GM12878 (cell line): Measurements from ENCODE around the gene FASTK. TPM values are rescaled to one million over a fixed set of nuclear protein-coding genes. Genes with fewer than 3 reads are reported as not detected.

ENCODE experiments used
- ATAC-seq: fragments of 200-7000 bp; cut with Tn5 transposase; 3 replicates; pipeline ENCODE4 v1.9.1; 2020; ENCODE audit warnings: mild to moderate bottlenecking, moderate library complexity
- BruUV-seq: library from RNA; stranded (reverse); fragments of 400-500 nt; replicated peaks from 2 replicates; lab custom pipeline; 2021; lab: Mats Ljungman, UMichigan
- CTCF ChIA-PET: fragments of 300-600 bp; sonication (Branson Sonifier 250); formaldehyde crosslinking; extraction: SDS; loops from one replicate; lab custom pipeline; 2021; ENCODE audit warnings: inconsistent platforms; lab: Yijun Ruan, JAX
- POLR2A ChIA-PET: fragments of 350-600 bp; formaldehyde crosslinking; extraction: SDS; loops from one replicate; lab custom pipeline; 2021; ENCODE audit warnings: inconsistent platforms; lab: Charles Lee
- RAD21 ChIA-PET: fragments of 300-600 bp; sonication (Branson Sonifier 250); formaldehyde crosslinking; loops from one replicate; lab custom pipeline; 2023; ENCODE audit warnings: antibody characterized with exemption; ENCODE audit not compliant: unreplicated experiment; lab: Charles Lee
- SMC1A ChIA-PET: fragments of 300-600 bp; sonication (Branson Sonifier 250); formaldehyde crosslinking; loops from one replicate; lab custom pipeline; 2023; ENCODE audit not compliant: unreplicated experiment, uncharacterized antibody; lab: Charles Lee
- DNase-seq: peaks from one replicate; pipeline ENCODE4 v3.0.0-alpha.2; 2011; ENCODE audit warnings: low read depth, low spot score
- FAIRE-seq: peaks from 3 replicates; lab custom pipeline; 2011; peaks lifted over from hg19 to GRCh38; lab: Jason Lieb, UNC
- H2AFZ ChIP-seq: 2 replicates; pipeline ENCODE4 v1.6.0; 2011; ENCODE audit warnings: low read depth, low read length, control low read depth; ENCODE audit not compliant: control insufficient read depth
- H3K27ac ChIP-seq: 2 replicates; pipeline ENCODE4 v1.5.1; 2011; ENCODE audit warnings: control low read depth; ENCODE audit not compliant: control insufficient read depth, insufficient read depth
- H3K27me3 ChIP-seq, 2 experiments: replicated peaks in 1 of 2; 2 replicates each; pipeline versions ENCODE4 v1.6.0 to v1.6.1; 2011; ENCODE audit warnings: low read length in 1 of 2; ENCODE audit not compliant: control insufficient read depth in 2 of 2, insufficient read depth in 2 of 2
- H3K36me3 ChIP-seq, 2 experiments: 2 replicates each; pipeline ENCODE4 v1.5.1; 2011; ENCODE audit warnings: low read length in 1 of 2; ENCODE audit not compliant: control insufficient read depth in 2 of 2, insufficient read depth in 2 of 2
- H3K4me1 ChIP-seq: 2 replicates; pipeline ENCODE4 v1.6.1; 2011; ENCODE audit warnings: mild to moderate bottlenecking, low read length, moderate library complexity, mixed read lengths; ENCODE audit not compliant: control insufficient read depth, insufficient read depth
- H3K4me2 ChIP-seq: 2 replicates; pipeline ENCODE4 v1.6.0; 2011; ENCODE audit warnings: control low read depth; ENCODE audit not compliant: control insufficient read depth, insufficient read depth
- H3K4me3 ChIP-seq: fragments of 200-600 bp; sonication (generic); 2 replicates; pipeline ENCODE4 v1.5.1; 2016
- H3K79me2 ChIP-seq: 2 replicates; pipeline ENCODE4 v1.6.0; 2011; ENCODE audit warnings: low read length; ENCODE audit not compliant: control insufficient read depth, insufficient read depth
- H3K9ac ChIP-seq: 2 replicates; pipeline ENCODE4 v1.8.0; 2011; ENCODE audit warnings: low read length, control low read depth, mixed read lengths; ENCODE audit not compliant: control insufficient read depth, insufficient read depth
- H3K9me3 ChIP-seq: replicated peaks from 3 replicates; pipeline ENCODE4 v1.5.1; 2011; ENCODE audit warnings: mild to moderate bottlenecking, low read length; ENCODE audit not compliant: control insufficient read depth, insufficient read depth
- H4K20me1 ChIP-seq: 2 replicates; pipeline ENCODE4 v1.6.0; 2011; ENCODE audit not compliant: control insufficient read depth, insufficient read depth
- BCLAF1 ChIP-seq: fragments of 450-650 bp; IDR thresholded peaks from 2 replicates; pipeline ENCODE4 v1.6.1; 2017; ENCODE audit warnings: antibody characterized with exemption, mild to moderate bottlenecking, moderate library complexity
- CBFB ChIP-seq: IDR thresholded peaks from 2 replicates; pipeline ENCODE4 v1.6.1; 2016; ENCODE audit warnings: antibody characterized with exemption, low read depth
- E2F8 ChIP-seq: fragments of 450-650 bp; IDR thresholded peaks from 2 replicates; pipeline ENCODE4 v1.6.1; 2018; ENCODE audit warnings: mild to moderate bottlenecking, low read depth, moderate library complexity; ENCODE audit not compliant: partially characterized antibody
- HDGF ChIP-seq: fragments of 450-650 bp; IDR thresholded peaks from 2 replicates; pipeline ENCODE4 v1.6.1; 2016; ENCODE audit warnings: antibody characterized with exemption
- PAX5 ChIP-seq: IDR thresholded peaks from 2 replicates; pipeline ENCODE4 v1.6.1; 2011; ENCODE audit warnings: low read depth, low read length, borderline replicate concordance
- PAX8 ChIP-seq: fragments of 450-650 bp; IDR thresholded peaks from 2 replicates; pipeline ENCODE4 v1.6.1; 2017; ENCODE audit warnings: mild to moderate bottlenecking, moderate library complexity
- SUZ12 ChIP-seq: fragments of 200-600 bp; sonication (generic); IDR thresholded peaks from one replicate; pipeline ENCODE4 v1.6.1; 2018; ENCODE audit warnings: antibody characterized with exemption, mild to moderate bottlenecking; ENCODE audit not compliant: unreplicated experiment
- WGBS: methylation state at CpG from one replicate; pipeline ENCODE4 v1.1.6; 2016; ENCODE audit warnings: low lambda C conversion rate; ENCODE audit not compliant: insufficient replicate concordance, insufficient coverage; ENCODE audit errors: missing lambda C conversion rate; 5-methylcytosine and 5-hydroxymethylcytosine counted together
- in situ Hi-C: fragments of 300-500 bp; cut with MboI; formaldehyde crosslinking; loops from 9 replicates; pipeline ENCODE4 v1.14.3; 2018; ENCODE audit warnings: mixed read lengths
- intact Hi-C: fragments of 100-400 bp; cut with micrococcal nuclease; formaldehyde crosslinking; loops from one replicate; pipeline ENCODE4 v1.14.2; 2022; ENCODE audit not compliant: unreplicated experiment
- polyA plus RNA-seq, 11 experiments: library from polyadenylated mRNA; depleted of rRNA in 4 of 11; unstranded in 6 of 11; stranded (reverse) in 5 of 11; fragments of >200 nt; fragmentation: Nextera tagmentation in 4 of 11; fragmentation: Illumina TruSeq in 1 of 11; extraction: Ambion mirVana in 4 of 11; extraction: Trizol in 1 of 11; gene quantifications; 1 replicate in 1 of 11; 2 replicates in 10 of 11; pipeline versions ENCODE4 v1.2.1 to v1.2.3, GENCODE V29; 2011 to 2016; ENCODE audit warnings: inconsistent platforms in 2 of 11, missing spikeins in 2 of 11, low read depth in 1 of 11
- total RNA-seq, 4 experiments: library from RNA; depleted of rRNA in 3 of 4; stranded (reverse); fragments of >200 nt in 3 of 4; fragmentation: Illumina TruSeq in 1 of 4; extraction: Trizol in 1 of 4; gene quantifications; 2 replicates each; pipeline versions ENCODE4 v1.2.1 to v1.2.3, GENCODE V29; 2013 to 2021

The FASTK gene
- total and polyA plus RNA-seq, 10 of the 15 experiments (the other 5 are each of a cell fraction or from before 2014, with no cell fraction given) = 0.19 to 102 (median 54.5) TPM

GRCh38 chr7:151068069-151068773 lies 12.4 kb downstream of the FASTK start:
- no peaks in the 10 kb centered on the region for H3K4me1 ChIP-seq
- H3K9ac ChIP-seq = no peak overlapping the region
- no TSS peak for BruUV-seq
- in situ Hi-C loops = no loop called here
- H4K20me1 ChIP-seq = no peaks in the 10 kb centered on the region
- peaks cover 11 to 27% of the 10 kb centered on the region in 2 experiments; a peak in 3 of 4 replicates for H3K36me3 ChIP-seq
- no peak for TF ChIP-seq CBFB
- TF ChIP-seq HDGF = no peak
- no peak for TF ChIP-seq E2F8
- TF ChIP-seq SUZ12 = no peak
- TF ChIP-seq PAX5 = no peak
- TF ChIP-seq BCLAF1 = no peak
- TF ChIP-seq PAX8 = no peak
- no peaks in the 10 kb centered on the region for H3K9me3 ChIP-seq
- no peak overlapping the region for H3K4me2 ChIP-seq
- FAIRE-seq (no peak), DNase-seq (no peak), ATAC-seq (no peak)
- H3K79me2 ChIP-seq = no peaks in the 10 kb centered on the region
- H3K4me3 ChIP-seq = no peak overlapping the region
- intact Hi-C loops = no loop called here
- WGBS = 78% methylated on average over 11 of the region's 12 CpGs
- H3K27ac ChIP-seq = no peak overlapping the region
- no peaks in the 10 kb centered on the region for H3K27me3 ChIP-seq
- ChIA-PET SMC1A (interaction anchor here (0.8 to 1.2 kb wide), 2 partner anchors 12 to 40 kb away, joined by 3 read pairs; partner anchors contain the start of gene FASTK), CTCF (interaction anchor here (1.1 to 1.4 kb wide), 3 partner anchors 17 to 41 kb away, joined by 3 to 7 read pairs (median 4); no protein-coding TSS in a partner anchor), RAD21 (no interaction called here), POLR2A (no interaction called here)
- H2AFZ ChIP-seq = no peak overlapping the region
